ENCODE measurements around the gene GPHN.
A peak's percentile ranks its signal among the peaks of the same experiment; 100 is the strongest.

Gene GPHN

DNA sequence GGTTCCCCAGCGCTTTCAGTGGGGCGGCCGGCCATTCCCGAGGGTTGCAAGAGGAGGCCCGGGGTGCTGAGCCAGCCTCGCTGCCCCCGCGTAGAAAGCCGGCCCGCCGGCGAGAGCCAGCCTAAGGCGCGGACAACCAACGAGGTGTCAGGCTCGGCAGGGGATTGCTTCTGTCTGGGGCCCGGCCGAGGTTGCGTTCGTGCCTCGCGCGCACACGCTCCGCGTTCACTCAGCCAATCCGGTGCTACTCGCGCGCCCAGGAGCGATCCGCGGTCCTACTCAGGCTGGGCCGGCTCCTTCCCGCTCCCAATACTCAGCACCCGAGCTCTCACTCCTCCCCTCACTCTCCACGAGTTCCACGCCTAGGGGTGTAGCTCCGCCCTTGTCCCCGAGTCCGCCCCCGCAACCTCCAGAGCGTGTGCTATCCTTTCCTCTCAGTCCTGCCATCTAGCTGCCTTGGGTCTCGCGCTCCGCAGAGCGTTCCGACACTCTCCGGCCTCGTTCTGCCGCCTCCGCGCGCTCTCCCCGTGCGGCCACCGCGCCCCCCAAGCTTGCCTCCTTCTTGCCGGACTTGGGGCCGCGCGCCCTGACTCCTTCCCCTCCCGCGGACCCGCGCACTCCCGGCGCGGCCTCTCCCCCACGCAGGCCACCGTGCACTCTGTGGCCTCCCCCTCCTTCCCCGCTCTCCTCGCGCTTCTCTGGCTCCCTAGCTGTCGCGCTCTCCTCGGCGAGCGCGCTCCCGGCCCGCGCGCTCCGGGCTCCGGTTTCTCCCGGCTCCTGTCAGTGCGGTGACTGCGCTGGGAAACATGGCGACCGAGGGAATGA is at the start of gene GPHN:
GPHN (plus strand) TSS at position 426 of the 825 bp plus-strand sequence.
- peak; percentile 94 for DNase-seq (ENCODE audit: low read depth)

DNA sequence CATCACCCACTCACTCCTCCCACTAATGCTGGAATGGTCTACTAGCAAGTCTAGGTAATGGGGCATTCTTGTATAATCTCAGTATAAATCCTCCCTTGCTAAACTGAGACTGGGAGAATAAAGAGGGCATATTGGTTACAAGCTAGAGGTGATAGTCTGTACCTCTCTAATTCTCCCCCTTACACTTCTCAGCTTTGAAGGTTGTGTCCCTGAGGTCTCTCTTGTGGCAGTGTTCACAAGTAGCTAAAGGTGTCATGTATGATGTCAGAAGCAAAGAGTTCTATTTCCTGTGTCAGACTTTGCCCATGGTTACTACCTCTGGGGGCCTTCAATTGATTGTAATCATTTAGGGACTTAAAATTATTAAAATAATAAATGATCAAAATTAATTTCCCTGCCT is 48.3 kb upstream of the GPHN start:
- no peak for DNase-seq (ENCODE audit: low read depth)

DNA sequence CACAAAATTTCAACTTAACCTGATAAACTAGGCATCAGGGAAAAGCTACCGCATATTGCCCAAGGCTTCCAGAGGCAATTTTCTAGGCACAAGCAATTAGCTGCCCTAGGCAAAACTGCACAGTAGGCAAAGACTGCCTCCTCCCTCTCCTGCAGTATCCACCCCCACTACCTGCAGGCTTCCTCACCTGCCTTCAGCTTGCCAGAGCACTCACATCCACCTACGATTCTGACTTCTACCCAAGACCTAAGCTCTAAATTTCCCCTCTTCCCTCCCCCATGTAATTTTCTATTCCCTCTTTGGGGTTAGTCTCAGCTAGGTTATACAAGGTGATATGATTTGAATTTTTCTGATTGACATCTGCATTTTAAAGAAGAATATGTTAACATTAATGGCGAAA is 43.7 kb upstream of the GPHN start:
- no peak for DNase-seq (ENCODE audit: low read depth)

DNA sequence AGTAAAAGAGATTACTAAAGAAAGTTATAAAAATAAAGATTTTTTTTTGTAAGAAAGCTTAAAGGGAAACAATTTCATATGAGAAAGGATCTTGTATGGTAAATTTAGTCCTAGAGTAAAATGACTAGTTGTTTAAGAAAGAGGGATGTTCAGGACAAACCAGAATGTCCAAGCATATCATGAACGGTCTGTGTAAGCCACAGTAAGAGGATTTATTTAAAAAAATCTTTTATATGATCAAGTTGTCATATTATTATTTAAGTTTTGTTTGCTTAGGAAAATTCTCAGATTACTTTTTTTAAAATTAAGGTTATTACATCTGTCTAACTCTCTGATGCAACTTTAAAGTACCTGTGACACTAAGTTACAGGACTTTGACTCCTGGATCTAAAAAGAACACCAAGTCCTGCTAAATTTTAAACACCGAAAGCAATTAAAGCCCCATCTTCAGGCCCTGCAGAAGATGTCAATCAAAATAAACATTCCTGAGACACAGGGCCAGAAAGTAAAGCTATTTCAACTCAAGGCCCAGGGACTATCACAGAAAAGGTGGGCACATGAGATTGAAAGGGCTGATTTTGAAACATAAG is 39.1 kb upstream of the GPHN start:
- DNase-seq (ENCODE audit: low read depth), result no peak

DNA sequence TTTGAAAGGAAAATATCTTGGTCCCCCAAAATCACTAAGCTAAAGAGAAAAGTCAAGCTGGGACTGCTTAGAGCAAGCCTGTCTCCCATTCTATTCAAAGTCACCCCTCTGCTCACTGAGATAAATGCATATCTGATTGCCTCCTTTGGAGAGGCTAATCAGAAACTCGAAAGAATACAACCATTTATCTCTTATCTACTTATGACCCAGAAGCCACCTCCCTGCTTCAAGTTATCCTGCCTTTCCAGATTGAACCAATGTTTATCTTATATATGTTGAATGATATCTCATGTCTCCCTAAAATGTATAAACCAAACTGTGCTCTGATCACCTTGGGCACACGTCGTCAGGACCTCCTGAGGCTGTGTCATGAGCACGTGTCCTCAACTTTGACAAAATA is 36.4 kb upstream of the GPHN start:
- DNase-seq (ENCODE audit: low read depth), result no peak

DNA sequence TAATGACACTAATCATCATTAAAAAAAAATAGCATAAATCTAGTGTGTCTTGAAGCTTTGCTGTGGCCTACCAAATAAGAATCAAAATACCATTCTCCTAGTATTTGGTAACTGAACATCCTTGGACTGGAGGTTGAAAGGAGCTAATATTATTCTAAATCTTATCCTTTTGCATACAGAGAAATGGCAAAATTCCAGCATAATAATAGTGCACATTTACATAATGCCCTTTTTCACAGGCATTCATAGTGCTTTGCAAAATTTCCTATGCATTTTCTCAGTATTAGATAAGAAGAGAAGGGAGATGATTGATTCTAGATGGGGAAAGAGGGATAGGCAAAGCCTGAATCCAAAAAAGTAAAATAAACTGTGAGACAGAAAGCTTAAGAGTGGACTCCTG is 35.7 kb upstream of the GPHN start:
- no peak for DNase-seq (ENCODE audit: low read depth)

DNA sequence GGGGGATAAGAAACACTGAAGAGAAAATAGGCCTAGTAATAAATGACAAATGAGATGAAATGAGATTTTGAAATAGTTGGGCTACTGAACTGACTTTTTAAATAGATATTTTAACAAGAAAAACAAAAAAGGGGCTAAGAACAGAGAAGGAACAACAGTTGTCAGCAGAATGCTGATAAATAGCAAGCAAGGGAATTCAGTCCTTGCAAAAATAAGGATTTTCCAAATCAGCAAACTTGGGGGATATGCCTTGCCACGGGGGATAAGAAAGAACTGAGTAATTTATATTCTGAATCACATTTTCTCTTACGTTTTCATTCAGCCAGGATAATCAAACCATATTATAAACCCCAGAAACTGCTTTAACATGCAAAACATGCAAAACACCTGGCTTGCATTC is 34.7 kb upstream of the GPHN start:
- no peak for DNase-seq (ENCODE audit: low read depth)

DNA sequence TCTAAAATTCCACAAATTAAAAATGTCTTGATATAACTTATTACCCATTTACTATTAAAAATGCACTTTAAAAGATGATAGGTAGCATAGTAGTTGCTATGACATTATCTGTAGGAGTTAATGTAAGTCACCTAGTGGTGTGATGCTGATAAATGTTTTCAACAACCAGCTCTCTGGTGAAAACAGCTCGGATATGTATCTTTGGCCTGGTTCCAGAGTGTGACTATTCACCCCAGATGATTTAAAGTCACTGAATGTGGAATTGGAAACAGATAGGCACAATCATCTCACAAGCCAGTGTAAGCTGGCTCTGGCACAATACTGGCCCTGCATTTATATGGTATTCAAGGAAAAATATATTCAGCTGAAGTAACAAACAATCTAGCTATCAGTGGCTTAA is 31.0 kb upstream of the GPHN start:
- peak; percentile 12 for DNase-seq (ENCODE audit: low read depth)

DNA sequence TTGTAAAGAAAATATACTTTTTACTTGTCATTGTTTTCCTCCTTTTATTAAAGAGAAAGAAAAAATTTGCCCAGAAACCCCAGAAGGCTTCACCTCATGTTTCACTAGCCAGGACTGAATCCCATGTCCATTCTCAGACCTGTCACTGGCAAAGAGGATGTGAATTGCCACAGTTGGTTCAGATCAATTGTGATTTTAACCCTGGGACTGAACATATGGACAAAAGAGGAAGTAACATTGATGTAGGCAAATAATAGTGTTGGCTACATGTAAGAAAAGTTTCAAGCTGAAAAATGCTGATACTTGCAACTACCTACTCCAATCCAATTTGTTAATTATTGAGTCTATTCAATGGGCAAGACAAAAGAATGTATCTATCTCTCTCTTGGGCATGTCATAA is 30.4 kb upstream of the GPHN start:
- DNase-seq (ENCODE audit: low read depth), result no peak

DNA sequence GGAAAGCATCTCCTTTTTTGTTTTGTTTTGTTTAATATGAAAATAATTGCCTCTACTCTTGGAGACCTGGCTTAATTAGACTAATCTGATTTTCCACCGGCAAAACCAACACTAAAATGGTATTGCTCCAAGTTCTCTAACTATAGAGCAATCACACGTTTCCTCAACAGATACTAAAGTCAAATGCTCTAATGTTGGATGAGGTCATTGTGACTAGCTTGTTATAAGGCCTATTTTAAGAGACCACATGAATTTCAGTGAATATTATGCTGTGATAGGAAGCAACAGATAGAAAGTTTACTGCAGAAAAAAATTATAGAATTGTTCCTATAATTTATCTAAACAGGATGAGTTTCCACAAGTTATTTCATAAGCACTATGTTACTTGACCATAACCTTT is 25.1 kb upstream of the GPHN start:
- no peak for DNase-seq (ENCODE audit: low read depth)

DNA sequence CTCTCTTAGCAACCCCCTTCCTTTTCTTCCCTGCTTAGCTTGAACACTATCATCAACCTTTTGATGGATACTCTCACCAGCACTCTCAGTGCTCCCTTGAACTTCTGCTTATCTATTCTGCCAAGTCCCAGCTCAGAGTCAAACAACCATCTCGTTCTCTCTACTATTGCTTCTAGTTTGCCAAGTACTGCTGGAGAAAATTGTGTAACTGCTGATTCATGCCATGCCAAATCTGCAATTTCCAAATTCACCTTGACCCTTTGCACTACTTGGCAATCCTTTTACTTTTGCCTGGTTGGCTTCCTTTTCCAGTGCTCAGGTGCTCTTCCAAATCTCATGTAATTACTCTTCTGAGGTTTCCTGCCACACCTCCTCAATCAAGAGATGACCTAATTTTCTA is 24.6 kb upstream of the GPHN start:
- no peak for DNase-seq (ENCODE audit: low read depth)

DNA sequence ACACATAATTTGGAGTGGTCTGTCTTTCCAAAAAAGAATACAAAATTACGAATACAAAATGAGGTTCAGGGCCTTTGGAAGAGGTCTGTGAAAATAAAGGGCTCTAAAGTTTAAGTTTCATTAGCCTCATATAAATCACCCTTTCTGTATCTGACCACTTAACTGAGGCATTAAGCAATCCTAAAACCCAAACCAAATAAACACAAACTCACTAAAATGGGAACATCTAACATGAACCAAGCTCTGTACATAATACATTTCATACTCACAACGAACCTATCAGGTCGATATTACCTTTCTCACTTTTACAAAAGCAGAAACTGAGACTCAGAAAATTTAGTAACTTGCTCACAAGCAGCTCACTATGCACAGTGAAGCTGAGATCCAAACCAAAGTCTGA is 22.9 kb upstream of the GPHN start:
- no peak for DNase-seq (ENCODE audit: low read depth)

DNA sequence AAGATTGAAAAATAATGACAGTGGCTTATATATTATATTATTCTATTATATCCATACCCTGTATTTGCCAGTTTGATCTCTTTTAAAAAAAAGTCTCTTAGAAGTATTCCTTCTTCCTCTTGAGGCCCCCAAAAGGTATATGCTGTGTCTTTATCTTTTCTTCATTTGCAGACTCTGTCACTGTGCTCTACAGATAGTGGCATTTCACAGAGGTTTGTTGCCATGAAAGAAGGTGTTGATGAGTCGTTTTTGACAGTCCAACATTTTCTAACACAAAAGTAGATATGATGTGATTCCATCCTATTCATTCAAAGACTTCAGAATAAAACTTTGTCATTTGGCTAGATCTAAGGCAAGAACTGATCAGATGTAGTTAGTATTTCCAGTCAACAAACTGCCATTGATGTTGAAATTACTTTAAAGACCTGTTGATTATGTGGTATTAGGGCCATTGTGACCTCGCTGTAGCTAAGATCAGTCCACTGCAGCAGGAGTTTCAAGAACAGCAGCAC is 22.0 kb upstream of the GPHN start, which contains the start of gene CCDC196:
CCDC196 (plus strand) TSS at position 462 of the 512 bp plus-strand sequence. CDS start 132 bp downstream, outside the sequence.
- DNase-seq (ENCODE audit: low read depth), result no peak

DNA sequence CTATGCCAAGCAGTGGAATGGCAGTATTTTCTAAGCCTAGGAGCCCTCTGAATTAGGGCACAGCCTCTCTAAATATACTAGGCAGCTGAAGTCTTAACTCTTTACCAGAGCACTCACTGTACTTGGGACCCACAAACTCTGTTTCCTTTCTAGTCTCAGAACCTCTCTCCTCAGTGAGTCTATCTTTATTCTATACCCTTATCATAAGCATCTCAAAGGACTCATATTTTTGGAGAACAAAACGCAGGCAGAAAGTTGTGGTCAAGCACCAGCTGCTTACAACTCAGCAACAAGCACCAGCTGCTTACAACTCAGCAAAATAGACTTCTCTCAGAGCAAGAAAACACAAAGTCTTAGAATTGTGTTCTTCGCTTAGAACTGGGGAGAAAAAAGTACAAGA is 20.8 kb upstream of the GPHN start:
- no peak for DNase-seq (ENCODE audit: low read depth)

DNA sequence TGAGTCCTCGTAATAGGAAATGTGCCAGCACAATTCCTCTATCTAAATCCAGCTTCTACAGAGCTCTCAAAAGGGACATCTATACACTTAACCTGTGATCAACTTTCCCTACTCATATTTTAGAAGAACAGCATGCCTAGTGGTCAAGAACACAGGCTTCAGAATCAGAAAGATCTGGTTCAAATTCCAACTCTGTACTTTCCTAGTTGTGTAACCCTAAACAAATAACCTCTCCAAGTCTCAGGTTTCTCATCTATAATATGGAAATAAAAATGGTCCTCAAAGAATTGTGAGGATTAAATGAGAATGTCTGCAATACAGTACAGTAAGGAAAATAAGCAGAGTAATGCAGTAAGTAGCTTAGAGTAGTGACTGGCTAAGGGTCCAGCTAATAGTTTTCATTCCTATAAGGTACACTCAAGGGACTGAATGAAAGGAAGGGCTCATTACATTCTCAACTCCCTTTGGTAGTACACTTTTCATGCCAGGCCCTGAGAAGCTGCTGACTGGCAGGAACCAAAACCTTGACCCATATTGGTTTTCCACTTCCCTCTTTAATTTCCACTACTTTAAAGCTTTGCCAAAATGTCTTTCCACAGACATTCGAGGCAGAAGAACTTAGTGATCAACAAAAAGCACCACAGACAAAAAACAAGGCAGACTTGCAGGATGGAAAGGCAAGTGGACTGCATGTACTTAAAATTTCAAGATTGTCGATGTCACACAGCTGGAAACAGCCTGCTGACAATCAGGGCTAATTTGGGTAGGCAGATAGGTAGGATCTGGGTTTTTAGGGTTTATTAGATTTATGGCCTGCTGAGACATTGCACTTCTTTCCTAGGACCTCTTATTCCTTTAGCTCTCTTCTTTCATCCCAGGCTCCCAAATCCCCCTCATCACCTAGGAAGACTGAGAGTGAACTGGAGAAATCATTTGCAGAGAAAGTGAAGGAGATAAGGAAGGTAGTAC is 17.5 kb upstream of the GPHN start:
- no peak for DNase-seq (ENCODE audit: low read depth)

DNA sequence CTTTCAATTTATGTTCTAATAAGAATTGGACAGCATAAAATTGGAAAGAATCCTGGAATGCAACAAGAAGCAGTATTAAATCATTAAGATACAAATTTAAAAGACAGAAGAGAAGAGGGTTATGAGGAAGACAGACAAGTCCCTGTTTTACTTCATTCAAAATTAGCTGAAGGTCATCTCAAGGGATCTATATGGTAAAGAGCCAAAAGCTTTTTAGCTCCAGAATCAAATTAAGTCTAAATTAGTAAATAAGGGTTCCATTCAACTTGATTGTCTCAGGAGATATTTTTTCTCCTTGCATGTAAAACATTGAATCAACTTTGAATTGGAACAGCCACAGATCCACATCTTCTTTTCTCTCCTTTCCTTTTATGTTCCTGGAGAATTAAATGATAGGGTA is 14.2 kb upstream of the GPHN start:
- DNase-seq (ENCODE audit: low read depth), result no peak

DNA sequence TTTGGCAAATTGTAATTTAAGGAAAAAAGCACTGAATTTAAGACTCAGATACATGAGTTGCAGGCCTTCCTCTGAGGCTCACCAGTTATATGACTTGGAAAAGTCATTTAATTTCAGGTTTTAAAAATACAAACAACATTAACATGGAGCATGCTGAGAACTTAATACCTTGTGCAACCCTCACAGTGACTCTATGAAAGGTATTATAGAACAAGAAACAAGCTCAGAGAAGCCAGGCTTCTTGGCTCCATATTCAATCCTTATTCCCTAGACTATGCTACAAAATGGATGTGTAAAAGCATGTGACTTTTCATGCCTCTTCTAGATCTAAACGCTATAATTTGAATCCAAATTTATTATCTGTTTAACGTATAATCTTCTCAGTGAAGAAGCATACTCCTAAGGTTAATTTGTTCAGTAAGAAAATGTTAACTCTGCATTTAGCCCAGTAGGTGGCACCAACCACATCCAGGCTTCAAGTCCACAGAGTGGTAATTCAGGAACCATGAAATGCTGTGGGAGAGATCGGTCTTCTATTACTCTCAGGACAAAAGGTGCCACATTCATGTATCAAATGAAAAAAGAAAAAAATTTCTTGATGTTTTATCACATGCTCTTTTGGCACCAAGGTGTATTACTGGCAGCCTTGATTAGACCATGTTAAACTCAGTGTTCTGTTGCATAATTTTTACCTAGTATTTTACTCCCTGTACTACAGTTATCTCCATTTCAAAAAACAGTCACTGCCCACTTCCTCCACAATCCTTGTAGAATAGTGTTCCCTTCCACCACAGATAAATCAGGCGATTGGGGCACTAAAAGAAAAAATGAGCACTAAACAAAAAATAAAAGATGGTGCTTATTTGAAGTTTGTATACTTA is 12.5 kb upstream of the GPHN start:
- DNase-seq (ENCODE audit: low read depth), result no peak

DNA sequence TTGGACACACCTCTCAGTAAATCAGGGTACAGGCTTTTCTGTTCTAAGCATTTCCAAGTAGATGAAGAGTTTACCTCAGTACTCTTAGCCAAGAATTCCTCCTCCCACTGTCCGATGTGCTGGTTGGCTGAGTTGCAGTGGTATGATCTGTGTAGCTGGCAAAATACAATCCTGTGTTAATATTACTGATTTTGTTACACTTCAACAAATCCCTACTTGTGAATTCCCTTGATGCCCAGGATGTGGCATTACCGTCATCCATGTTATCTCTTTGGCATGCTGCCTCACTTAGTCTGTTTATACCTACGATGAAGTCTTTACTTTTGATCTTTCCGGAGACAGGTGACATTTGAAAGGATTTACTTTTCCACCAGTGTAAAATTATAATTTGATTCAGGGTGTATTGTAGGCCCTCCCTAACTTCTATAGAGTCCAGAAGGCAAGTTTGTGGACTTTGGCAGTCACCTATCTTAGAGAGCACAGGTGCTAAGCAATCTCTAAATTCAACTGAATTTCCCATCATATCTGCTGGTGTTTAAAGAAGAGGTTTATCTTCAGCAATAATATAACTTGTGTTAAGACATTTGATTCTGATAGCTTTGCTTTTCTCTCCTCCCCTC is 11.6 kb upstream of the GPHN start:
- no peak for DNase-seq (ENCODE audit: low read depth)

DNA sequence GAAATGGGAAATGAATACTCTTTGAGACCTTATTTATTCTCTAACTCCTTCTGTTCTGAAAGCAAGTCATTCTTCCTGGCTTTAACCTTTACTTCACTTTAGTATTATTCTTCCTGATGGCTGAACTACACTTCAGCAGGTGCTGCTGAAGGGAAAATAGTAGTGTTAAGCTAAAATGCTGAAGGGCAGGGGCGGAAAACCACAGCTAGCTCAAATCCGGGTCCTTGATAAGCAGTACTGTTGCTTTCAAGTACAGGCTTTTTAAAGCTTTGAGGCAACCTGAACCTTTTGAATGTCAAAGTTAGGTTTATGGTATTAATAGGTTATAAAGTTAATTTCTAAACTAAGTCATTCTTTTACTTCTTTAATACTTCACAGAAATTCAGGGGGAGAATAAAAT is 11.0 kb upstream of the GPHN start:
- DNase-seq (ENCODE audit: low read depth), result no peak

DNA sequence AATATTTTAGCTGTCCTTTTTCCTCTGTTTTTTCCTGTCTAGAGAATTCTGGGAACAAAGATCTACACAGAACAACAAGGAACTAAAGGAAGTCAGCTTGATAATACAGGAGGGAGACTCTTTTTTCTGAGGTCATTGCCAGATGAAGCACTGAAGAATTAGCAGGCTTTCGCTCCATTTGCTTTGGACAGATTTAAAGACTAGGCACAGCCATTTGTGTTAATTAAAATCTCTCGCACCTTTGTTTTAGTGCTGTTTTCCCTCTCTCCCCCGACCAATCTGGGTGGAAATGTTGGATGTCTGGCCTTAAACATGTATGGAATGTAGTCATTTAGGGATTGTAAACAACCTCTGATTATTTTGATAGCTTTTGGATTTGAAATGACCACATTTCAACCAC is 9.6 kb upstream of the GPHN start:
- no peak for DNase-seq (ENCODE audit: low read depth)

DNA sequence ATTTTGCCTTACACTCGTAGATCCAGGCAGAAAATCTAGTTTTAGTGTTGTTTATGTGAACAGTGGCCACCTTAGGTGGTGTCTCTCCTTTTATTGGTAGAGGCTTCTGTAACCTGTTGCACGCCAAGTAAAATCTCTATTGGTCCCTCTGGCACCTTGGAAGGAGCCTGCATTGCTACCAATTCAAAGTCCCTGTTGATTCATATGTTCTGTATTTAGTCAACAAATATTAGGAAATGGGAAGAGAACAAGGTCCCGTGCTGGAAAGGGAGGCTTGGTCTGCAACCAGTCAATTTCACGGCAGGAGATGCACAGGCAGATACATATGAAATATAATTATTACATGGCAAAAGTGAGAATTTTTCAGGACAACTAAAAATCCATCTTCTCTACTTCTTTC is 6.4 kb upstream of the GPHN start:
- no peak for DNase-seq (ENCODE audit: low read depth)

All from HS-27A (cell line).